GM11168 (cell line): Measurements from ENCODE around the gene NLRP6.
"Not testable (repeated sequence)": the region's sequence is repeated elsewhere in the genome, so short reads cannot be mapped to it uniquely, and the experiment has no call there.

Source experiments
- in situ Hi-C: fragments of 300-500 bp; cut with MboI; formaldehyde crosslinking; loops from one replicate; pipeline ENCODE4 v1.12.0; 2022; ENCODE audit warnings: low sequenced_read_pairs; ENCODE audit not compliant: unreplicated experiment

NLRP6 gene

GRCh38 chr11:280706-281485 lies 2.7 kb downstream of the NLRP6 start:
- in situ Hi-C loops = no loop called here

GRCh38 chr11:281486-282161 lies 3.4 kb downstream of the NLRP6 start:
- in situ Hi-C loops = no loop called here

DNA sequence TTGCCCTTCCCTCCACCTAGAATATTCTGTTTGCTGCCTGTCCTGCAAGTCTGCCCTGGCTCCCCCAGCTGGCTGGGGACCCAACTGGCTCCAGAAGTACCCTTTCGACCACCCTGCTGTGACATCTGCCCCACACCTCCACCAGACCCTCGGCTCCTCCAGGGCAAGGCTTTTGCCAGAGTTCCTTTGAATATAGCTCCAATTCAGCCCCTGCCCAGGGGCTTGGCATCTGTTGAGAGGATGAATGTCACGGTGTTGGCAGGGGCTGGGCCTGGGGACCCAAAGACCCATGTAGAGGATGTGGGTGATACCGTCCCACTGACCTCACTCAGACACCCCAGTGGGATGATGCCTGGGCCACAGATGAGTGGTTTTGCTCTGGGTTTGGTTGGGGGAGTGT lies 4.0 kb downstream of the NLRP6 start:
- in situ Hi-C loops = no loop called here

DNA sequence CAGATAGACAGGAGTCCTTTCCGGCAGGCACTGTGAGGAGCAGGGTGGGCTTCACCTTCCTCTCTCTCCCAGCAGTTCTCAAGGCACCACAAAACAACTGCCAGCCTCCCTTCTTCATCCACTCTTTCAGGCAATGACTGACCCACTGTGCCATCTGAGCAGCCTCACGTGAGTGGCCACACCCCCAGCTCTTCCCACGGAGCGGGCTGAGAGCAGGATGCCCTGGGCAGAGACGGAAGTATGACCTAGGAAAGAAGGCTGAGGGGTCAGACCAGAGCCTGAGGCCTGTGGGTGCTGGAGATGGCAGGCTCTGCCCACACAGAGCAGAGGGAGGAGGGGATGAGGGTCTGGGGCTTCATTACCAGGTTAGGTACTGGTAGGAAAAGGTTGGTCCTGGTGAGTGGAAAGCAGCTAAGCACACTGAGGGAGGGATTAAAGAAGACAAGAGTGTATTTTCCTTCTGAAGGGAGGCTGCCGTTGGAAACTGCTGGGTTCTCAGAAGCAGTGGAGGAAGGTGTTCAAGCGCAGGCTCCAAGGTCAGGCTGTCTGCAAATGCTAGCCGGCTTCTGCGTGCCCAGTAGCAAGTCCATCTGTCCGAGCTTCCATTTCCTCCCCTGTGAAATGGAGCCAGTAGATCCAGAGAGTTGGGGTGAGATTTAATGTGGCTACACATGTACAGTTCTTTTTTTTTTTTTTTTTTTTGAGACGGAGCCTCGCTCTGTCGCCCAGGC lies 4.6 kb downstream of the NLRP6 start:
- in situ Hi-C loops = no loop called here

DNA sequence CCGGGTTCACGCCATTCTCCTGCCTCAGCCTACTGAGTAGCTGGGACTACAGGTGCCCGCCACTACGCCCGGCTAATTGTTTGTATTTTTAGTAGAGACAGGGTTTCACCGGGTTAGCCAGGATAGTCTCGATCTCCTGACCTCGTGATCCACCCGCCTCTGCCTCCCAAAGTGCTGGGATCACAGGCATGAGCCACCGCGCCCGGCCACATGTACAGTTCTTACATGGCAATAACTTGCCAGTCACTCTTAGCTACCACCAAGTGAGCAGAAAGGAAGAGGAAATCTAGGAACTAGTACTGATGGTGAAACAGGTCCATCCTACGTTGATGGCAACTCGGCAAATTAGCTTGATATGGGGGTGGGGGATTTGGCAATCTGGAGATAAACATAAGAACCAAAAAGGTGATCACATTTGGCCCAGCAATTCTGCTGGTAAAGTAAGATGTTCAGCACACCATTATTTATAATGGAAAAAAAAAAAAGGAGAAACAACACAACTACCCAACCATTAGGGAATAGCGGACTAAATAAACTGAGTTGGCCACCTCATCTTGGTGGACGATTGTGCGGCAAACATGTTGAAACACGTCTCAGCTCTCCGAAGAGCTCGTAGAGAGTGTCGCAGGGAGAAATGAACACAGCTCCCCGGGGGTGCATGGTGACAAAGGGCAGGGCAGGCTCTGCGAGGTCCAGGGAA lies 5.3 kb downstream of the NLRP6 start:
- in situ Hi-C loops = no loop called here

- in situ Hi-C loops = no loop called here
These were observed 6.2 kb downstream of the NLRP6 start for GRCh38 chr11:284105-285020.

- in situ Hi-C loops = no loop called here
These were observed 7.0 kb downstream of the NLRP6 start for GRCh38 chr11:285021-285893.

DNA sequence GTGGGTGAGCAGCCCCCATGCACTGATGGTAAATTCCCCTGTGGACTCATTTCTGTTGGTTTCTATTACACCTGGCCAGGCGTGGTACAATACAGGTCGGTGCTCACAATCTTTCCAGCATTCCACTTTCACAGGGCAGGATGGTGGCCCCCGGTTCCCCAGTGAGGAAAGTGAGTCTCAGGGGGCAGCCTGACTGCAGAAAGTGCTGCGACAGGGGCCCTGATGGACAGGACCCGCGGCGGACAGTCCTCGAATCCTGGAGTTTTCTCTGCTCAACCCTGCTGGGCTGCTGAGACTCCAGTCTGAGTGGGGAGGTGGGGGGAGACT lies 7.7 kb downstream of the NLRP6 start:
- in situ Hi-C loops = no loop called here

GRCh38 chr11:286977-287820 lies 9.0 kb downstream of the NLRP6 start:
- in situ Hi-C loops = not testable (repeated sequence)

GRCh38 chr11:287821-288477 lies 9.7 kb downstream of the NLRP6 start:
- in situ Hi-C loops = no loop called here

DNA sequence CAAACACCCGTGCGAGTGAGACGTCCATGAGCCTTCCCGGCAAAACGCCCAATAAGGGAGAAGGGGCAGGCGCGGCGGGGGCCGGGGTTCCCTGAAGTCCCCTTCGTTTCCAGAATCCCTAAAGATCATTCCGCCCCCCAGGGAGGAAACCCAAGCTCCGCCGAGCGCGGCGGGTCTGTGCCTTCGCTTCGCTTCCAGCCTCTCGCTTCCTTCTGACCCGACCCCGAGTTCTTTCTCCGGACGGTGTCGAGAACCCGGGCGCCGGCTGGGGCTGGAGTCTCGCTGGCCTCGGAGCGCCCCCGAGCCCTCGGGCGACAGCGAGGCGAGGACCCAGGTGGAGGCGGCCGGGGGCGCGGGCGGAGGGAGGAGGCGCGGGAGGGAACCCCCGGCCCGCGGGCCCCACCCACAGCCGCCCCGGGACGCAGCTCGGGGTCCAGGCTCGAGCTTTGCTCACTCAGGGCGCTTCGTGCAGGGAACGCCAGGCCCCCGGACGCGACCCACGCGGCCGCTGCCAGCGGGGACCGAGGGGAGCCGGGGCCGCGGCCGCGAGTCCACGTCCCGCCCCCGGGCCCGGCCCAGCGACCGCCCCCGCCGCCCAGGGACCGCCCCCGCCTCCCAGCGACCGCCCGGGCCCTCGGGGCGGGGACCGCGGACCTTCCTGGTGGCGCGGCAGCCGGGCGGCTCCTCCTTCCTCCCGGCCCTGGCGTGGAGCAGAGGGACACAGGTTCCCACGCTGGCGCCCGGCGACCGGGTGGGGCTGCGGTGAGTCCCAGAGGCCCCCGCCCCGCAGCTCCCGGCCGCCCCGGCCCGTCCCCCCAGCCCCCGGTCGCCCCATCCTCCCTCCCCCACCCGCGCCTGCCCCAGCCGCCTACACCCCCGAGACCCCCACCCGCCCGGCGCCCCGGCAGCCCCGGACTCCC lies 10.5 kb downstream of the NLRP6 start, which contains the start of gene PGGHG:
TSS of gene PGGHG (plus strand) at position 649 of the 920 bp plus-strand sequence. CDS start 691 bp downstream, outside the sequence.
- in situ Hi-C loops = no loop called here

GRCh38 chr11:289398-289711 lies 11.1 kb downstream of the NLRP6 start:
- in situ Hi-C loops = no loop called here

DNA sequence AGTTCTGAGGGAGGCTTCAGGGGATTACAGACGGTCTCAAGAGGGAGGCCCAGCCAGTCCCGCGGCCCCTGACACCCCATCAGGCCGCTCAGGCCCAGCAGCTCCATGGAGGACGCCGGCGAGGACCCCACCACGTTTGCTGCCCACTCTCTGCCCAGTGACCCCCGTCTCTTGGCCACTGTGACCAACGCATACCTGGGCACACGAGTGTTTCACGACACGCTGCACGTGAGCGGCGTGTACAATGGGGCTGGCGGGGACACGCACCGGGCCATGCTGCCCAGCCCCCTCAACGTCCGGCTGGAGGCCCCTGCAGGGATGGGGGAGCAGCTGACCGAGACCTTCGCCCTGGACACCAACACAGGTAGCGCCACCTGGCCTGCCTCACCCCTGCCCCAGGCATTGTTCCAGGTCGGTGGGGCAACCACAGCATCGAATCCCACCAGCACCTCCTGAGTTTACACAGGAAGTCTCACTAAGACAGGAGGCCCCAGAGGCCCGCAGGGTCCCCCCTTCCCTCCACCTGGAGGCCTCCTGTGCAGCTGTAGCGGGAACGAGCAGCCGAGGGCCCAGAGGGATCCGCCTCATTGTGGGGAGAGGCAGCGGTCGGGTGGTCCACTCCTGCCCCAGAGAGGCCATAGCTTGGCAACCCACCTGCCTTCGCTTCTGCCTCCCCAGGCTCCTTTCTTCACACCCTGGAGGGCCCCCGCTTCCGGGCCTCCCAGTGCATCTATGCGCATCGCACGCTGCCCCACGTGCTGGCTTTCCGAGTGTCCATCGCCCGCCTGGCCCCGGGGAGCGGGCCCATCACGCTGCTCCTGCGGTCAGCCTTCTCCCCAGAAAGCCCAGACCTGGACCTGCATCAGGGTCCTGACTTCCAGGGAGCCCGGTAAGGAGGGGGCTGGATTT lies 11.8 kb downstream of the NLRP6 start:
- in situ Hi-C loops = no loop called here

DNA sequence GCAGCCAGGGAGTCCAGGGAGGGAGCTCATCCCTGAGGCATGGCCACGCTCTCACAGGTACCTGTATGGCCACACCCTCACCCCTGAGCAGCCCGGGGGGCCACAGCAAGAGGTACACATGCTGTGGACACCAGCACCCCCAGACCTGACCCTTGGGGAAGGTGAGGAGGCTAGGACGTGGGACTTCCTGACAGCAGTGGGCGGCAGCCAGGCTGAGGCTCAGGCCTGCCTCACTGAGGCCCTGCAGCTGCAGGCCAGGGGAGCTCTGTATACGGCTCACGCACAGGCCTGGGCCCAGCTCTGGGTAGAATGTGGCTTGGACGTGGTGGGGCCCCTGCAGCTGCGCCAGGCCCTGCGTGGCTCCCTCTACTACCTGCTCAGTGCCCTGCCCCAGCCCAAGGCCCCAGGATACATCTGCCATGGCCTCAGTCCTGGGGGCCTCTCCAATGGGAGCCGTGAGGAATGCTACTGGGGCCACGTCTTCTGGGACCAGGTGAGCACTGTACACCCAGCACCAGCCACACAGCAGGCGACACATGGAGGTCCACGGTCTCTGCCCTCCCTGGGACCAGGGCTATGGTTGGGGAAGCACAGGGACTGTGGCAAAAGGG lies 12.5 kb downstream of the NLRP6 start:
- in situ Hi-C loops = no loop called here
